Activated CD8-positive, alpha-beta T cell treated with anti-CD3 and anti-CD28 coated beads for 36 hours (primary cell): ENCODE measurements around the gene IL34. TPM values are rescaled to one million over a fixed set of nuclear protein-coding genes. Genes with fewer than 3 reads are reported as not detected.

Experiments used
- ATAC-seq: fragments of 200-7000 bp; cut with Tn5 transposase; one replicate; pipeline ENCODE4 v1.10.0; 2021; ENCODE audit warnings: mild to moderate bottlenecking, moderate library complexity
- CTCF ChIA-PET: fragments of 350-600 bp; sonication (Branson Sonifier 250); formaldehyde crosslinking; loops from one replicate; lab custom pipeline; 2021; ENCODE audit warnings: antibody characterized with exemption; lab: Charles Lee
- POLR2A ChIA-PET: fragments of 350-600 bp; sonication (Branson Sonifier 250); formaldehyde crosslinking; loops from one replicate; lab custom pipeline; 2021; ENCODE audit warnings: antibody characterized with exemption; lab: Charles Lee
- DNase-seq: peaks from one replicate; pipeline ENCODE4 v3.0.0-alpha.2; 2020
- H3K27ac Mint-ChIP-seq: one replicate; pipeline ENCODE4 v1.8.0; 2021; ENCODE audit warnings: mild to moderate bottlenecking, mixed read lengths
- H3K27me3 Mint-ChIP-seq: one replicate; pipeline ENCODE4 v1.8.0; 2021; ENCODE audit warnings: mixed read lengths
- H3K36me3 Mint-ChIP-seq: one replicate; pipeline ENCODE4 v1.8.0; 2021; ENCODE audit warnings: low read depth, mixed read lengths
- H3K4me1 Mint-ChIP-seq: one replicate; pipeline ENCODE4 v1.8.0; 2021; ENCODE audit warnings: low read depth, mixed read lengths
- H3K4me3 Mint-ChIP-seq: one replicate; pipeline ENCODE4 v1.8.0; 2021; ENCODE audit warnings: mild to moderate bottlenecking, moderate library complexity, mixed read lengths
- H3K9me3 Mint-ChIP-seq: one replicate; pipeline ENCODE4 v1.8.0; 2021; ENCODE audit warnings: mixed read lengths
- CTCF ChIP-seq: fragments of 200-600 bp; IDR thresholded peaks from one replicate; pipeline ENCODE4 v1.8.0; 2022; ENCODE audit warnings: antibody characterized with exemption, mild to moderate bottlenecking
- intact Hi-C: fragments of 100-400 bp; cut with micrococcal nuclease; formaldehyde crosslinking; loops from one replicate; pipeline ENCODE4 v1.10.0; 2022
- total RNA-seq, 2 experiments: library from RNA; stranded (reverse); gene quantifications; one replicate each; pipeline ENCODE4 v1.2.3, GENCODE V29; 2021

Gene IL34
- total RNA-seq, 2 experiments from 2014 or later: not detected

GRCh38 chr16:70685938-70686375 is 39.6 kb downstream of the IL34 start, which contains the start of gene MTSS2:
Gene MTSS2 (minus strand): TSS chr16:70686053. CDS start chr16:70685791, 262 bp downstream.
- Mint-ChIP-seq H3K4me1 (peaks cover 4% of the 10 kb centered on the region), H3K27ac (no peak within 1 kb of the TSS), H3K9me3 (no peaks in the 10 kb centered on the region), H3K27me3 (no peaks in the 10 kb centered on the region), H3K4me3 (peak within 1 kb of the TSS; percentile 68), H3K36me3 (no peaks in the 10 kb centered on the region)
- TF ChIP-seq CTCF: no peak
- DNase-seq (peak; percentile 53), ATAC-seq (peak; percentile 47)
- CTCF ChIA-PET: interaction anchor here (14.4 kb wide), 1 partner anchor 85 kb away, joined by 94 read pairs; no protein-coding TSS in a partner anchor
- intact Hi-C loops: no loop called here
- POLR2A ChIA-PET: interaction anchor here (1.7 kb wide), 1 partner anchor 51 kb away, joined by 4 read pairs; no protein-coding TSS in a partner anchor

- no peak for TF ChIP-seq CTCF
- CTCF ChIA-PET: interaction anchor here (1.0 to 14.4 kb wide), 5 partner anchors 9 to 84 kb away, joined by 3 to 94 read pairs (median 8); no protein-coding TSS in a partner anchor
Observed at GRCh38 chr16:70686376-70687101, 40.2 kb downstream of the IL34 start.

GRCh38 chr16:70687102-70687511 is 40.7 kb downstream of the IL34 start:
- Mint-ChIP-seq H3K27ac (no peak overlapping the region), H3K4me3 (peak overlapping the region; percentile 29), H3K36me3 (no peaks in the 10 kb centered on the region), H3K9me3 (no peaks in the 10 kb centered on the region), H3K4me1 (peaks cover 2% of the 10 kb centered on the region), H3K27me3 (no peaks in the 10 kb centered on the region)
- CTCF ChIA-PET: interaction anchor here (1.0 to 14.4 kb wide), 5 partner anchors 10 to 83 kb away, joined by 3 to 94 read pairs (median 8); no protein-coding TSS in a partner anchor
- POLR2A ChIA-PET: interaction anchor here (1.2 to 2.8 kb wide), 3 partner anchors 9 to 50 kb away, joined by 3 to 8 read pairs (median 7); no protein-coding TSS in a partner anchor
- DNase-seq (no peak), ATAC-seq (no peak)
- intact Hi-C loops: no loop called here
- no peak for TF ChIP-seq CTCF

More at GRCh38 chr16:70686376-70687101, 40.2 kb downstream of the IL34 start:
- Mint-ChIP-seq H3K4me3 (peak overlapping the region; percentile 66), H3K36me3 (no peaks in the 10 kb centered on the region), H3K27me3 (no peaks in the 10 kb centered on the region), H3K9me3 (no peaks in the 10 kb centered on the region), H3K4me1 (peaks cover 2% of the 10 kb centered on the region), H3K27ac (no peak overlapping the region)
- ATAC-seq: peak; percentile 4
- intact Hi-C loops: no loop called here
- POLR2A ChIA-PET: interaction anchor here (1.2 to 1.4 kb wide), 2 partner anchors 10 to 49 kb away, joined by 3 to 8 read pairs; no protein-coding TSS in a partner anchor
- no peak for DNase-seq

- H3K27me3 Mint-ChIP-seq: no peaks in the 10 kb centered on the region
- no peak for TF ChIP-seq CTCF
- ChIA-PET CTCF (interaction anchor here (1.0 to 14.4 kb wide), 5 partner anchors 9 to 83 kb away, joined by 3 to 94 read pairs (median 8); no protein-coding TSS in a partner anchor), POLR2A (interaction anchor here (1.2 to 2.8 kb wide), 3 partner anchors 8 to 49 kb away, joined by 3 to 8 read pairs (median 7); no protein-coding TSS in a partner anchor)
- H3K4me3 Mint-ChIP-seq: no peak overlapping the region
- H3K4me1 Mint-ChIP-seq: peaks cover 2% of the 10 kb centered on the region
- H3K36me3 Mint-ChIP-seq: no peaks in the 10 kb centered on the region
- ATAC-seq (no peak), DNase-seq (no peak)
- no peaks in the 10 kb centered on the region for H3K9me3 Mint-ChIP-seq
- intact Hi-C loops: no loop called here
- no peak overlapping the region for H3K27ac Mint-ChIP-seq
Observed at GRCh38 chr16:70687671-70688245, 41.4 kb downstream of the IL34 start.
